ENCODE measurements around the gene WNK2. TPM values are rescaled to one million over a fixed set of nuclear protein-coding genes. Genes with fewer than 3 reads are reported as not detected.

WNK2 gene
- total and polyA plus RNA-seq, 2 donors (not counting 3 experiments of a cell fraction or from before 2014, with no cell fraction given) = not detected

- TF ChIP-seq CTCF (IDR thresholded peaks at IDR 0.05; ENCODE audit: extremely low read depth in 1 of 2, insufficient read depth in 1 of 2, low read depth in 1 of 2, low read length in 2 of 2) (no peak), FOS (IDR thresholded peaks at IDR 0.05; ENCODE audit: borderline replicate concordance, insufficient read depth, low read length) (no peak), POLR2AphosphoS5 (IDR thresholded peaks at IDR 0.05; ENCODE audit: insufficient read depth, low read depth, low read length) (no peak), EZH2 (IDR thresholded peaks at IDR 0.05; ENCODE audit: borderline replicate concordance, low read depth, low read length, severe bottlenecking) (no peak)
- FAIRE-seq = no peak
Observed at GRCh38 chr9:93332317-93332716, 148.4 kb downstream of the WNK2 start.

GRCh38 chr9:93336720-93337119, 152.8 kb downstream of the WNK2 start:
- Histone ChIP-seq H3K9me1 (replicated peaks; ENCODE audit: control insufficient read depth, extremely low read depth, insufficient read depth, low read length) (no peaks in the 10 kb centered on the region), H3K4me1 (ENCODE audit: control insufficient read depth, extremely low read depth, insufficient read depth, low read length) (no peaks in the 10 kb centered on the region), H3K9me3 (replicated peaks; ENCODE audit: control insufficient read depth, insufficient read depth, low read length) (no peaks in the 10 kb centered on the region), H3K27me3 (ENCODE audit: control insufficient read depth in 2 of 2, insufficient read depth in 2 of 2, low read length in 2 of 2) (no peaks in the 10 kb centered on the region), H4K20me1 (replicated peaks; ENCODE audit: control insufficient read depth, extremely low read depth, insufficient read depth, low read length) (no peaks in the 10 kb centered on the region), H3K79me2 (ENCODE audit: control insufficient read depth, insufficient read depth, low read length) (no peaks in the 10 kb centered on the region), H3K36me3 (ENCODE audit: control insufficient read depth in 2 of 2, extremely low read depth in 1 of 2, insufficient read depth in 2 of 2, low read length in 2 of 2) (no peaks in the 10 kb centered on the region), H2AFZ (ENCODE audit: low read depth, low read length) (no peak overlapping the region), H3K4me2 (ENCODE audit: insufficient read depth, low read length) (no peak overlapping the region), H3K4me3 (replicated peaks in 1 of 3; ENCODE audit: insufficient read depth in 1 of 3, low read depth in 1 of 3, low read length in 3 of 3) (no peak overlapping the region), H3K27ac (ENCODE audit: insufficient read depth, low read depth, low read length) (no peak overlapping the region), H3K9ac (replicated peaks; ENCODE audit: extremely low read depth, insufficient read depth, low read length) (no peak overlapping the region)
- no peak for DNase-seq (ENCODE audit: low read depth, low spot score)
- TF ChIP-seq GATA2 (IDR thresholded peaks at IDR 0.05; ENCODE audit: insufficient read depth, insufficient read length, low read depth, low read length) = no peak
- no peak for TF ChIP-seq EZH2 (IDR thresholded peaks at IDR 0.05; ENCODE audit: borderline replicate concordance, low read depth, low read length, severe bottlenecking)
- no peak for TF ChIP-seq POLR2A (IDR thresholded peaks at IDR 0.05; ENCODE audit: low read depth, low read length)
- no peak for TF ChIP-seq CTCF (IDR thresholded peaks at IDR 0.05; ENCODE audit: extremely low read depth in 1 of 2, insufficient read depth in 1 of 2, low read depth in 1 of 2, low read length in 2 of 2)
- no peak for TF ChIP-seq JUN (IDR thresholded peaks at IDR 0.05; ENCODE audit: borderline replicate concordance, insufficient read depth, insufficient read length, low read depth)
- TF ChIP-seq POLR2AphosphoS5 (IDR thresholded peaks at IDR 0.05; ENCODE audit: insufficient read depth, low read depth, low read length) = no peak
- no peak for TF ChIP-seq MAX (IDR thresholded peaks at IDR 0.05; ENCODE audit: insufficient read depth, insufficient read length)
- no peak for TF ChIP-seq FOS (IDR thresholded peaks at IDR 0.05; ENCODE audit: borderline replicate concordance, insufficient read depth, low read length)
- TF ChIP-seq MYC (IDR thresholded peaks at IDR 0.05; ENCODE audit: low read depth, low read length) = no peak
- intact Hi-C loops (cut with micrococcal nuclease) = no loop called here
- dilution Hi-C loops (cut with MboI; ENCODE audit: extremely low pct_ligation_motif_present, low sequenced_read_pairs) = no loop called here
- CTCF ChIA-PET = no interaction called here
- no TSS peak for BruUV-seq (replicated peaks)
- POLR2A ChIA-PET = no interaction called here
- FAIRE-seq = no peak

More at GRCh38 chr9:93332317-93332716, 148.4 kb downstream of the WNK2 start:
- no peaks in the 10 kb centered on the region for H4K20me1 ChIP-seq (replicated peaks; ENCODE audit: control insufficient read depth, extremely low read depth, insufficient read depth, low read length)
- no peak overlapping the region for H3K4me2 ChIP-seq (ENCODE audit: insufficient read depth, low read length)
- no peaks in the 10 kb centered on the region for H3K9me3 ChIP-seq (replicated peaks; ENCODE audit: control insufficient read depth, insufficient read depth, low read length)
- H3K36me3 ChIP-seq (ENCODE audit: control insufficient read depth in 2 of 2, extremely low read depth in 1 of 2, insufficient read depth in 2 of 2, low read length in 2 of 2) = no peaks in the 10 kb centered on the region
- no peak overlapping the region for H3K27ac ChIP-seq (ENCODE audit: insufficient read depth, low read depth, low read length)
- intact Hi-C loops (cut with micrococcal nuclease) (no loop called here), dilution Hi-C loops (cut with MboI; ENCODE audit: extremely low pct_ligation_motif_present, low sequenced_read_pairs) (no loop called here)
- ChIA-PET POLR2A (no interaction called here), CTCF (no interaction called here)
- no peak overlapping the region for H3K4me3 ChIP-seq (replicated peaks in 1 of 3; ENCODE audit: insufficient read depth in 1 of 3, low read depth in 1 of 3, low read length in 3 of 3)
- H3K9me1 ChIP-seq (replicated peaks; ENCODE audit: control insufficient read depth, extremely low read depth, insufficient read depth, low read length) = no peaks in the 10 kb centered on the region
- H3K9ac ChIP-seq (replicated peaks; ENCODE audit: extremely low read depth, insufficient read depth, low read length) = no peak overlapping the region
- no peaks in the 10 kb centered on the region for H3K27me3 ChIP-seq (ENCODE audit: control insufficient read depth in 2 of 2, insufficient read depth in 2 of 2, low read length in 2 of 2)
- BruUV-seq (replicated peaks) = no TSS peak
- H2AFZ ChIP-seq (ENCODE audit: low read depth, low read length) = no peak overlapping the region
- H3K79me2 ChIP-seq (ENCODE audit: control insufficient read depth, insufficient read depth, low read length) = no peaks in the 10 kb centered on the region
- DNase-seq (ENCODE audit: low read depth, low spot score) = no peak
- H3K4me1 ChIP-seq (ENCODE audit: control insufficient read depth, extremely low read depth, insufficient read depth, low read length) = no peaks in the 10 kb centered on the region

Data from endothelial cell of umbilical vein (primary cell).